HG02571 (cell line): Measurements from ENCODE around the gene ELF3.
A peak's percentile ranks its signal among the peaks of the same experiment; 100 is the strongest.
"Not testable (repeated sequence)": the region's sequence is repeated elsewhere in the genome, so short reads cannot be mapped to it uniquely, and the experiment has no call there.

Source experiments
- ATAC-seq: cut with Tn5 transposase; IDR thresholded peaks from one replicate; pipeline ENCODE4 v1.9.1; 2021; ENCODE audit warnings: mild to moderate bottlenecking, moderate library complexity; ENCODE audit not compliant: unreplicated experiment

The ELF3 gene

GRCh38 chr1:202034149-202034682 is 23.8 kb downstream of the ELF3 start:
- no peak for ATAC-seq

GRCh38 chr1:202034683-202035462 is 24.5 kb downstream of the ELF3 start:
- peak; percentile 70 for ATAC-seq

GRCh38 chr1:202036595-202037387 is 26.4 kb downstream of the ELF3 start:
- ATAC-seq: no peak

GRCh38 chr1:202037706-202038296 is 27.4 kb downstream of the ELF3 start:
- ATAC-seq: no peak

- no peak for ATAC-seq
These were observed 28.4 kb downstream of the ELF3 start for GRCh38 chr1:202038688-202039346.

GRCh38 chr1:202045705-202046104 is 35.3 kb downstream of the ELF3 start:
- ATAC-seq: no peak

- ATAC-seq: no peak
These were observed 35.8 kb downstream of the ELF3 start for GRCh38 chr1:202046227-202046626.

- ATAC-seq: no peak
These were observed 36.6 kb downstream of the ELF3 start for GRCh38 chr1:202046748-202047708.

- ATAC-seq: no peak
These were observed 37.6 kb downstream of the ELF3 start for GRCh38 chr1:202047977-202048376.

GRCh38 chr1:202049129-202049528 is 38.7 kb downstream of the ELF3 start:
- ATAC-seq: no peak

- no peak for ATAC-seq
These were observed 43.7 kb downstream of the ELF3 start for GRCh38 chr1:202054094-202054493.

GRCh38 chr1:202054673-202055072 is 44.3 kb downstream of the ELF3 start:
- not testable (repeated sequence) for ATAC-seq

GRCh38 chr1:202056644-202057334 is 46.4 kb downstream of the ELF3 start:
- ATAC-seq: no peak

GRCh38 chr1:202057335-202057704 is 46.9 kb downstream of the ELF3 start:
- ATAC-seq: not testable (repeated sequence)

GRCh38 chr1:202058001-202058908 is 47.9 kb downstream of the ELF3 start:
- no peak for ATAC-seq

- ATAC-seq: no peak
These were observed 50.7 kb downstream of the ELF3 start for GRCh38 chr1:202061055-202061454.

- not testable (repeated sequence) for ATAC-seq
These were observed 51.4 kb downstream of the ELF3 start for GRCh38 chr1:202061787-202062186.

GRCh38 chr1:202062636-202063035 is 52.2 kb downstream of the ELF3 start:
- ATAC-seq: not testable (repeated sequence)
